ENCODE results near the gene TMEM121. TPM values are rescaled to one million over a fixed set of nuclear protein-coding genes. Genes with fewer than 3 reads are reported as not detected.

TMEM121 gene
- total and polyA plus RNA-seq, 2 of the 8 experiments (the other 6 are each of a cell fraction or from before 2014, with no cell fraction given), result 1.9 TPM; not detected in 1

DNA sequence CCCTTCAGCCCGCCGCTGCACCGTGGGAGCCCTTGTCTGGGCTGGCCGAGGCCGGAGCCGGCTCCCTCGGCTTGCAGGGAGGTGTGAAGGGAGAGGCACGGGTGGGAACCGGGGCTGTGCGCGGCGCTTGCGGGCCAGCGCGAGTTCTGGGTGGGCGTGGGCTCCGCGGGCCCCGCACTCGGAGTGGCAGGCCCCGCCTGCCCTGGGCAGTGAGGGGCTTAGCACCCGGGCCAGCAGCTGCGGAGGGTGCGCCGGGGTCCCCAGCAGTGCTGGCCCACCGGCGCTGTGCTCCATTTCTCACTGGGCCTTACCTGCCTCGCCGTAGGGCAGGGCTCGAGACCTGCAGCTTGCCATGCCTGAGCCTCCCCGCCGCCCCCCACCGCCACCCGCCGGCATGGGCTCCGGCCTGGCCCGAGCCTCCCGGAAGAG lies 21.4 kb downstream of the TMEM121 start:
- Histone ChIP-seq H3K9ac (replicated peaks in 1 of 4; ENCODE audit: extremely low read depth in 1 of 4, low read depth in 3 of 4, low read length in 3 of 4) (no peak overlapping the region), H2AFZ (ENCODE audit: low read length) (no peak overlapping the region), H3K4ac (replicated peaks; ENCODE audit: insufficient read length, low read depth, low read length) (no peak overlapping the region), H3K18ac (ENCODE audit: extremely low read depth, low read length) (no peak overlapping the region), H2AK5ac (ENCODE audit: low read depth, low read length) (no peak overlapping the region), H2BK12ac (ENCODE audit: low read depth, low read length) (no peak overlapping the region), H3K14ac (ENCODE audit: insufficient read length) (no peak overlapping the region), H3K56ac (replicated peaks; ENCODE audit: insufficient read length, low read depth, low read length) (no peak overlapping the region), H3K4me1 (replicated peaks in 1 of 4; ENCODE audit: control insufficient read depth in 3 of 4, insufficient read depth in 4 of 4, low read length in 3 of 4) (no peaks in the 10 kb centered on the region), H3K27me3 (replicated peaks in 1 of 4; ENCODE audit: control insufficient read depth in 3 of 4, extremely low read depth in 1 of 4, insufficient read depth in 3 of 4, low read length in 3 of 4) (no peaks in the 10 kb centered on the region), H3K9me3 (ENCODE audit: insufficient read depth in 2 of 2, low read depth in 1 of 2, low read length in 1 of 2) (peaks cover 28 to 73% of the 10 kb centered on the region in 2 experiments), H2BK15ac (ENCODE audit: low read length) (no peak overlapping the region), H3K4me3 (ENCODE audit: extremely low read depth in 1 of 4, insufficient read depth in 2 of 4, low read depth in 3 of 4, low read length in 4 of 4) (no peak overlapping the region), H2BK120ac (replicated peaks; ENCODE audit: low read depth, low read length) (no peak overlapping the region), H3K23ac (ENCODE audit: insufficient read length) (no peak overlapping the region), H3K4me2 (ENCODE audit: insufficient read depth in 1 of 2, low read depth in 2 of 2, low read length in 2 of 2) (no peak overlapping the region), H3K23me2 (ENCODE audit: low read depth, low read length) (no peaks in the 10 kb centered on the region), H3K36me3 (ENCODE audit: control insufficient read depth in 2 of 4, insufficient read depth in 4 of 4, low read length in 3 of 4) (no peaks in the 10 kb centered on the region), H3K27ac (ENCODE audit: low read depth, low read length) (no peak overlapping the region), H2BK5ac (ENCODE audit: low read depth, low read length) (no peak overlapping the region), H3K79me1 (ENCODE audit: low read depth, low read length) (no peaks in the 10 kb centered on the region), H3K79me2 (ENCODE audit: control insufficient read depth in 1 of 2, insufficient read depth in 2 of 2, low read length in 2 of 2) (no peaks in the 10 kb centered on the region), H2BK20ac (ENCODE audit: low read length) (no peak overlapping the region), H4K20me1 (replicated peaks in 1 of 2; ENCODE audit: control insufficient read depth in 1 of 2, insufficient read depth in 2 of 2, low read length in 2 of 2) (no peaks in the 10 kb centered on the region), H4K8ac (ENCODE audit: extremely low read depth, insufficient read depth, low read length) (no peak overlapping the region), H4K5ac (ENCODE audit: insufficient read length, low read depth, low read length) (no peak overlapping the region), H4K91ac (replicated peaks; ENCODE audit: insufficient read length, low read length) (no peak overlapping the region)
- FAIRE-seq (no peak), DNase-seq (ENCODE audit: low read depth in 1 of 2, low spot score in 2 of 2) (no peak)
- CTCF ChIA-PET (ENCODE audit: partially characterized antibody), result interaction anchor here (4.1 kb wide), 1 partner anchor 10 kb away, joined by 21 read pairs; no protein-coding TSS in a partner anchor
- POLR2A ChIA-PET (ENCODE audit: partially characterized antibody), result no interaction called here
- WGBS, 2 experiments (ENCODE audit: extremely low coverage in 1 of 2, insufficient coverage in 1 of 2, insufficient read length in 1 of 2, insufficient replicate concordance in 2 of 2, low coverage in 1 of 2, low lambda C conversion rate in 2 of 2, missing lambda C conversion rate in 1 of 2), result 98% methylated on average over 6 of the region's 38 CpGs; no CpG with 5 or more reads in 1 of the 2 experiments
- TF ChIP-seq HDAC6 (IDR thresholded peaks at IDR 0.05; ENCODE audit: low read depth, low read length), result no peak
- TF ChIP-seq KDM1A (IDR thresholded peaks at IDR 0.05; ENCODE audit: borderline replicate concordance, low read length), result no peak
- no peak for TF ChIP-seq TBP (IDR thresholded peaks at IDR 0.05; ENCODE audit: low read depth, low read length)
- no peak for TF ChIP-seq GTF2F1 (IDR thresholded peaks at IDR 0.05; ENCODE audit: borderline replicate concordance, low read depth, low read length)
- TF ChIP-seq SRF (IDR thresholded peaks at IDR 0.05; ENCODE audit: low read depth, low read length), result no peak

Data from H1 (cell line).